RWPE2 (cell line): ENCODE data around the gene CBFA2T3.

ENCODE experiments used
- ATAC-seq: fragments of 200-7000 bp; cut with Tn5 transposase; 3 replicates; pipeline ENCODE4 v1.9.1; 2021; ENCODE audit warnings: low read depth
- DNase-seq: peaks from one replicate; pipeline ENCODE4 v3.0.0-alpha.2; 2020; ENCODE audit warnings: low spot score
- H3K27ac ChIP-seq: fragments of 450-650 bp; 2 replicates; pipeline ENCODE4 v1.5.1; 2017; ENCODE audit warnings: mild to moderate bottlenecking; ENCODE audit not compliant: poor library complexity, severe bottlenecking
- H3K27me3 ChIP-seq: fragments of 250-450 bp; sonication (Bioruptor Pico); 2 replicates; pipeline ENCODE4 v1.5.1; 2021; ENCODE audit warnings: mild to moderate bottlenecking, moderate library complexity; ENCODE audit not compliant: insufficient read depth, poor library complexity, severe bottlenecking
- H3K36me3 ChIP-seq: fragments of 250-450 bp; sonication (Bioruptor Pico); 2 replicates; pipeline ENCODE4 v1.5.1; 2020; ENCODE audit warnings: low read depth, mild to moderate bottlenecking, moderate library complexity
- H3K4me1 ChIP-seq: fragments of 250-450 bp; sonication (Bioruptor Pico); 2 replicates; pipeline ENCODE4 v1.5.1; 2021; ENCODE audit warnings: mild to moderate bottlenecking, moderate library complexity; ENCODE audit not compliant: insufficient read depth, poor library complexity, severe bottlenecking
- H3K4me3 ChIP-seq: fragments of 250-450 bp; sonication (Bioruptor Pico); 2 replicates; pipeline ENCODE4 v1.5.1; 2021; ENCODE audit warnings: mild to moderate bottlenecking, moderate library complexity; ENCODE audit not compliant: severe bottlenecking
- H3K9me3 ChIP-seq: fragments of 250-450 bp; sonication (Bioruptor Pico); 2 replicates; pipeline ENCODE4 v1.5.1; 2021; ENCODE audit warnings: mild to moderate bottlenecking, moderate library complexity; ENCODE audit not compliant: severe bottlenecking
- CTCF ChIP-seq: fragments of 450-650 bp; IDR thresholded peaks from one replicate; pipeline ENCODE4 v1.5.1; 2017; ENCODE audit warnings: mild to moderate bottlenecking, moderate library complexity; ENCODE audit not compliant: poor library complexity, severe bottlenecking

The CBFA2T3 gene

GRCh38 chr16:88870608-88871348 lies 106.2 kb downstream of the CBFA2T3 start:
- no peaks in the 10 kb centered on the region for H3K4me1 ChIP-seq
- TF ChIP-seq CTCF = no peak
- H3K27me3 ChIP-seq = peaks cover 5% of the 10 kb centered on the region
- no peak for ATAC-seq
- no peak overlapping the region for H3K4me3 ChIP-seq
- no peak overlapping the region for H3K27ac ChIP-seq
- no peak for DNase-seq
- H3K9me3 ChIP-seq = no peaks in the 10 kb centered on the region
- H3K36me3 ChIP-seq = no peaks in the 10 kb centered on the region

DNA sequence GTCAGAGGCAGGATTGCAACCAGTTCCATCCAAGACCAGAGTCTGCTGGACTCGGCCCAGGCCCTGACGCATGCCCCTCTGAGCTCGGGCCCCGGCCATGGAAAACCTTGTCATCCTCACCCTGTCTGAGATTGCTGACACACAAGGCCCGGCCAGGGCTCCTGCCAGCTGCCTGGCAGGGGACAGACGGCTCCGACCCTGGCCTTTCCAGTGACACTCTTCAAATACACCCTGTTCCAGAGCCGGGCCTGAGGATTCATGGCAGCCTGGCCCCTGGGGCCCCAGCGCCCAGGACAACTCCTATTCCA lies 107.4 kb downstream of the CBFA2T3 start:
- no peaks in the 10 kb centered on the region for H3K4me1 ChIP-seq
- TF ChIP-seq CTCF = no peak
- ATAC-seq = no peak
- H3K27me3 ChIP-seq = peaks cover 5% of the 10 kb centered on the region
- H3K4me3 ChIP-seq = no peak overlapping the region
- no peak overlapping the region for H3K27ac ChIP-seq
- no peaks in the 10 kb centered on the region for H3K36me3 ChIP-seq
- no peak for DNase-seq
- no peaks in the 10 kb centered on the region for H3K9me3 ChIP-seq

GRCh38 chr16:88868974-88869672 lies 107.9 kb downstream of the CBFA2T3 start:
- ATAC-seq (no peak), DNase-seq (no peak)
- no peak for TF ChIP-seq CTCF
- H3K27me3 ChIP-seq = peaks cover 5% of the 10 kb centered on the region
- H3K9me3 ChIP-seq = no peaks in the 10 kb centered on the region
- no peaks in the 10 kb centered on the region for H3K4me1 ChIP-seq
- no peak overlapping the region for H3K27ac ChIP-seq
- no peak overlapping the region for H3K4me3 ChIP-seq
- H3K36me3 ChIP-seq = no peaks in the 10 kb centered on the region

GRCh38 chr16:88867581-88868246 lies 109.3 kb downstream of the CBFA2T3 start:
- H3K4me3 ChIP-seq = no peak overlapping the region
- TF ChIP-seq CTCF = no peak
- H3K27me3 ChIP-seq = peaks cover 5% of the 10 kb centered on the region
- no peak for DNase-seq
- H3K4me1 ChIP-seq = no peaks in the 10 kb centered on the region
- no peak overlapping the region for H3K27ac ChIP-seq
- no peaks in the 10 kb centered on the region for H3K36me3 ChIP-seq
- no peaks in the 10 kb centered on the region for H3K9me3 ChIP-seq
- no peak for ATAC-seq
